HG02852 (cell line): ENCODE measurements around the gene CEP350.

ENCODE experiments used
- ATAC-seq: cut with Tn5 transposase; IDR thresholded peaks from one replicate; pipeline ENCODE4 v1.9.1; 2021; ENCODE audit warnings: mild to moderate bottlenecking, moderate library complexity; ENCODE audit not compliant: unreplicated experiment

CEP350 gene, protein sequence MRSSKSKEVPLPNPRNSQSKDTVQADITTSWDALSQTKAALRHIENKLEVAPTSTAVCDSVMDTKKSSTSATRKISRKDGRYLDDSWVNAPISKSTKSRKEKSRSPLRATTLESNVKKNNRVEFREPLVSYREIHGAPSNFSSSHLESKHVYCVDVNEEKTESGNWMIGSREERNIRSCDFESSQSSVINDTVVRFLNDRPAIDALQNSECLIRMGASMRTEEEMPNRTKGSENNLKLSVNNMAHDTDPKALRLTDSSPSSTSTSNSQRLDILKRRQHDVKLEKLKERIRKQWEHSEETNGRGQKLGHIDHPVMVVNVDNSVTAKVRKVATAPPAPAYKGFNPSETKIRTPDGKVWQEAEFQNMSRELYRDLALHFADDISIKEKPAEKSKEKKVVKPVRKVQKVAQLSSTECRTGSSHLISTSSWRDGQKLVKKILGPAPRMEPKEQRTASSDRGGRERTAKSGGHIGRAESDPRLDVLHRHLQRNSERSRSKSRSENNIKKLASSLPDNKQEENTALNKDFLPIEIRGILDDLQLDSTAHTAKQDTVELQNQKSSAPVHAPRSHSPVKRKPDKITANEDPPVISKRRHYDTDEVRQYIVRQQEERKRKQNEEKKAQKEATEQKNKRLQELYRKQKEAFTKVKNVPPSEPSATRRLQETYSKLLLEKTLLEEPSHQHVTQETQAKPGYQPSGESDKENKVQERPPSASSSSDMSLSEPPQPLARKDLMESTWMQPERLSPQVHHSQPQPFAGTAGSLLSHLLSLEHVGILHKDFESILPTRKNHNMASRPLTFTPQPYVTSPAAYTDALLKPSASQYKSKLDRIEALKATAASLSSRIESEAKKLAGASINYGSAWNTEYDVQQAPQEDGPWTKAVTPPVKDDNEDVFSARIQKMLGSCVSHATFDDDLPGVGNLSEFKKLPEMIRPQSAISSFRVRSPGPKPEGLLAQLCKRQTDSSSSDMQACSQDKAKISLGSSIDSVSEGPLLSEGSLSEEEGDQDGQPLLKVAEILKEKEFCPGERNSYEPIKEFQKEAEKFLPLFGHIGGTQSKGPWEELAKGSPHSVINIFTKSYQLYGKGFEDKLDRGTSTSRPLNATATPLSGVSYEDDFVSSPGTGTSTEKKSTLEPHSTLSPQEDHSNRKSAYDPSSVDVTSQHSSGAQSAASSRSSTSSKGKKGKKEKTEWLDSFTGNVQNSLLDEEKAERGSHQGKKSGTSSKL (N-terminal part only)

DNA sequence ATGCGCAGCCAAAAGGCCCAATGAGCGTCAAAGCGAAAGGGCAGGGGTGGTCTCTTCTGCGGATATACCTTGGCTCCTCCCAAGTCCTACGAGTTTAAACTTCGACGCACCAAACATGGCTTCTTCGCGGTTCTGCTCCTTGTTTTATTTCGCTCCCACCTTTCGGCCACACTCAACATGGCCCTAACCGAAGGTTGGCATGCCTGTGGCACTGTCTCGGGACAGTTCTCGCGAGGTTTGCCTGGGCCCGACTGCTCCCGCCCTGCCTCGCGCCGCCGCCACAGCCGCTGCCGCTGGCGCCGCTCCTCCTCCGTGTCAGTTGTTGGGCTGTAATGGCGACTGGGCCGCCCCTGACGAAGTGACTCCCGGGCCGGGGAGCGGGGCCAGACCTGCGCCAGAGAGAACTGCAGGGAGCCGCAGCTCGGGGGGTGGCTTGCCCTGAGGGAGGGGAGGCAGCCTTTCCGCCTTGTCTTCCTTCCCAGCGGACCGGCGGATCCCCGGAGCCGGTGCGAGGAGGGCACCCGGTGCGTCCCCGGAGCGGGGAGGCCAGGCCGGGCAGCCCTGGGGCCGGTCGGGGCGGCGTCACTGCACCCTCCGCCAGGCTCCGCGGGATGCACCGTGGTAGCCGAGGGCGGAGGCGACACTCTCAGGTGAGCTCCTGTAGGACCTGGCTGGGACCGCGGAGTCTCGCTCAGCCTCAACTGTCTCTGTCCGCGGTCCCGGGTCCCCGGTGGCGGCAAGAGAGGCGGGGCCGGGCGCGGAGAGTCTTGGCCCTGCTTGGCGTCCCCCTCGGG lies at the start of gene CEP350:
CEP350 (plus strand) TSS at position 318 of the 794 bp plus-strand sequence. CDS start 31,372 bp downstream, outside the sequence.
- ATAC-seq, result peak; percentile 88

DNA sequence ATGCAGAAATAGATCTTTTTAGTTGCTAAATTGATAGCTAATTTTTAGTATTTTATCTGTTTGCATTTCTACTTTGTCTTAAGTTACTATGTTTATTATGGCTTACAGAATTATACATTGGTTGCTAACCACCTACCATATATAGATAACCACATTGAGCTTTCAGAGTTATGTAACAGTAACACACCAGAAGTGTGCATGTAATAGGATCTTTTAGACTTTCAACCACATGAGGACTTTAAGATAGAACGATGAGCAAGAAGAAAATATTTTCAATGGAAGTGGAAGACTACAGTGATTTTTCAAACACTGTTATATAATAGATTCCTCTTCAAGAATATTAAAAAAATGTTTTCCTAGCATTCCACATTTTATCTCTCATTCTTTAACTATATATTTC lies 43.7 kb upstream of the CEP350 start:
- ATAC-seq, result no peak

DNA sequence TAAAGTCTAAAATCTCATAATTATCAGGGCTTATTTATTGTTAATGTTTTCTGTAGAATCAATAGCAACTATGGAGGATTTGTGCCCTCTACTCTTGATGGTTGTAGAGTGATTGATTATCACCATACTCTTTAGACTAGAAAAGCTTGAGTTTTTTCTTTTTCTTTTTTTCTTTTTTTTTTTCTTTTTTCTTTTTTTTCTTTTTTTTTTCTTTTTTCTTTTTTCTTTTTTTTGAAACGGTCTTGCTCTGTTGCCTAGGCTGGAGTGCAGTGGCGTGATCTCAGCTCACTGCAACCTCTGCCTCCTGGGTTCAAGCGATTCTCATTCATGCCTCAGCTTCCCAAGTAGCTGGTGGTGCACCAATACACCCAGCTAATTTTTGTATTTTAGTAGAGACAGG lies 42.8 kb upstream of the CEP350 start:
- no peak for ATAC-seq

DNA sequence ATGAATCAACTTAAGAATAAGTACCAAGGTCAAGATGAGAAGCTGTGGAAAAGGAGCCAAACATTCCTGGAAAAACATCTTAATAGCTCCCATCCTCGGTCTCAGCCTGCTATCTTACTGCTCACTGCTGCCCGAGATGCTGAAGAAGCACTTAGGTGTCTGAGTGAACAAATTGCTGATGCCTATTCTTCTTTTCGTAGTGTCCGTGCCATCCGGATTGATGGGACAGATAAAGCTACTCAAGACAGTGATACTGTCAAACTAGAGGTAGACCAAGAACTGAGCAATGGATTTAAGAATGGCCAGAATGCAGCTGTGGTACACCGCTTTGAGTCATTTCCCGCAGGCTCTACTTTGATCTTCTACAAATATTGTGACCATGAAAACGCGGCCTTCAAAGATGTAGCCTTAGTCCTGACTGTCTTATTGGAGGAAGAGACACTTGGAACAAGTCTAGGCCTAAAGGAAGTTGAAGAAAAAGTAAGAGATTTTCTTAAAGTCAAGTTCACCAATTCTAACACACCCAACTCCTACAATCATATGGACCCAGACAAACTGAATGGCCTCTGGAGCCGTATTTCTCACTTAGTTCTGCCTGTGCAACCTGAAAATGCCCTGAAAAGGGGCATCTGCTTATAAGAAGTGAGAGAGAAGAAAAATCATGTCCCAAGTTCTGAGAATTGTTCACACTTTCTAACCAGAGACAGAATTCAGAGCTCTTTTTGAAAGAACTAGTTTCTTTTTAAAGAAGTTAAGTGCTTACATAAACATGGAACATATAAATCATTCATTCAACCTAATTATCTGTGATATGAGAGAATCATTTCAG lies 36.8 kb upstream of the CEP350 start:
- ATAC-seq, result no peak

DNA sequence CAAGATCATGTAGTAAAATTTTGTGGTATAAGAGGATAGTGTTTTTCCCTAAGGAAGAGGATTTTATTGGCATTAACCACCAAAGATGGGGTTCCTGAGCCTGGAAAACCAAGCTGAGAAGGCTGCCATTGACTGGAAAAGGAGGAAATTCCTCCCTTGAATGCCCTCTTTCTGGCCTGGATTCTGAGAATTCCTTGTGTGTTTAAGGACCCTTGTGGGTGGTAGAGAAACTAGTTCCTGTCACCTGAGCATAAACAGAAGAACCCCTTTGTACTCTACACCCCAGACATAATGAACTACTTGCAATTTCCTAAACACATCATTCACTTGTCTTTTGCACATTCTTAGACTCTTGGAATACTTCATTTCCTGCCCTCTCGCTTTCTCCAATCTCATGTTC lies 33.1 kb upstream of the CEP350 start:
- ATAC-seq, result no peak

DNA sequence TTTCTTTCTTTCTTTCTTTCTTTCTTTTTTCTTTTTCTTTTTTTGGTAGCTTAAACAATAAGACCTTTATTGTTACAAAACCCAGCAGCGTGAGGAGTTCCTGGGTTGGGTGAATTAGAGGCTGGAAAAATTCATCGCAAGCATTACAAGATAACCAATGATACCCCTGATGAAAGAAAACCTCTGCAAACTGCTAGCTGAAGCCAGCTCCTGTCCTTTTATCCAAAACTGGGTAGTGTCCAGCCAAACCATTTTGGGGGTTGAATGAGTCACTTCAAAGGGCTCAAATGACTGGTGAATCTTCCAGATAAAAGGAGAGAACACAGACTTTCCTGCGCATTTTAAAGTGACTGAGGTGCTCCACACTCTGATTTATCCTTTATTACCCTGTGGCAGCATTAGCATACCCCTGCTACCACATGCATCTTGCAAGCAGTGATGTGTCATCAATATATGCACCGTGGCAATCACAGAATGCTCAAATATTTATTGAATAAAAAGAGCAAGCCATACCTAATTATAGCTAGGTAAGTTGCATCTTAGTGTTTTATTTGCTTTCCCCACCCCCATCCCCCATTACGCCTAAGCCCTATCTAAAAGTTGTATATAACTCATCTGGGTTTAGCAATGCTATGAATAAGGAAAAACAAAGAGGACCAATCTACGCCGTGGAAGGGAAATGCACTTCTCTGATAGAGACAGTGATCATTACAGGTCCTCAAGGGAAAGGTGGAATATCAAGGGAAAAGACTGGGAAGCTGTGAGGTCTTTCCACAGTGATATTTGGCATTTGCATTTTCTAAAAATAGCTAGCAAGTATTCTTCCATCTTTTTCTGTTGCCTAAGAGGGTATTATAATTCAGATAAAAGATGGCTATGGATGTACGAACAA lies 32.4 kb upstream of the CEP350 start:
- no peak for ATAC-seq

DNA sequence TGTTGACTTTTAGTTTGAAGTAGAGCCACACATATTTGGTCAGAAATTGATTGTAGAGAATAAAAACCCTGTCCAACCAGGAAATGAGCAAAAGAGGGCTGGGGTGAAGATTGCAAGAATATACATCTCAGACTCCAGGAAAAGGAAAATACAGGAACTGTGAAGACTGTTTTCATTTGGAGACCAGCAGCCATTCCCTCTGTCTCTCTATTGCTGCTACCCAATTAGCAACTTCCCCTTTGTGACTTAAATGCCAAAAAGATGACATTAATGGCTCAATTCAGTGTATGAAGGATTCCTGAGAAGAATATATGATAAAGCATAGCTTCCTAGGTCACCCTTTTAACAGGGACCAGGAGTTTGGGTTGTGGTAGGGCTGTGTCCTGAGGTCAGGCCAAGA lies 31.6 kb upstream of the CEP350 start:
- ATAC-seq, result no peak

DNA sequence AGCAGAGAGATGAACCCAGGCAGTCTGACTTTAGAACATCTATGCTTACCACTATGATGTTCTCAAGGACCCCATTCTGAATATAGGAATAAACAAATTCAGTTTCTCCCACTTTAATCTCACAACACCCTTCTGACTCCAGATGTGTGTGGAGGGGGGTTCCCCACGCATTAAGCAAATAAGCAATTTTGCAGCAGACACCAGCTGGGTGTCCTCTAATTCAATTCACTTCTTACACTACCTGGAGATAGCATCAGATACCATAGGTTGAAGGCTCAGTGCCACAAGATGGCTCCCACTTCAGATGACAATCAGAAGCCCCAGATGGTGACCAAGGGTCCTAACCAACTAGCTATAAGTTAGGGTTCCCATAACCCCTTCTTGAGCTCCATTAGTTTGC lies 30.3 kb upstream of the CEP350 start:
- peak; percentile 83 for ATAC-seq

DNA sequence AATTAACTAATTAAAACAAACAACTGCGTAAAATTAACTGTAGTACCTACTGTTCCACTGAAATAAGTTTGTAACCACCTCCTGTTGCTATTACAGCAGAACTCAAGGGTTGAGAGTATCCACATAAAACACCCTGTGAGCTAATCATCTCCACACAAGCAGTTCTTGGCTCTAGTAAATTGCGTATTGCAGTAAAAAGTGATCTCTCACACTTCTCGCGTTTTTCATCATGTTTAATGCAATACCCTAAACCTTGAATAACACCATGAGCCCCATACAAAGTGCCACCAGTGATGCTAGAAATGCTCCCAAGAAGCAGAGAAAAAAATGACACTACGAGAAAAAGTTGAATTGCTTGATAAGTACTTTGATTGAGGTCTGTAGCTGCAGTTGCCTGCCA lies 29.3 kb upstream of the CEP350 start:
- ATAC-seq, result no peak

DNA sequence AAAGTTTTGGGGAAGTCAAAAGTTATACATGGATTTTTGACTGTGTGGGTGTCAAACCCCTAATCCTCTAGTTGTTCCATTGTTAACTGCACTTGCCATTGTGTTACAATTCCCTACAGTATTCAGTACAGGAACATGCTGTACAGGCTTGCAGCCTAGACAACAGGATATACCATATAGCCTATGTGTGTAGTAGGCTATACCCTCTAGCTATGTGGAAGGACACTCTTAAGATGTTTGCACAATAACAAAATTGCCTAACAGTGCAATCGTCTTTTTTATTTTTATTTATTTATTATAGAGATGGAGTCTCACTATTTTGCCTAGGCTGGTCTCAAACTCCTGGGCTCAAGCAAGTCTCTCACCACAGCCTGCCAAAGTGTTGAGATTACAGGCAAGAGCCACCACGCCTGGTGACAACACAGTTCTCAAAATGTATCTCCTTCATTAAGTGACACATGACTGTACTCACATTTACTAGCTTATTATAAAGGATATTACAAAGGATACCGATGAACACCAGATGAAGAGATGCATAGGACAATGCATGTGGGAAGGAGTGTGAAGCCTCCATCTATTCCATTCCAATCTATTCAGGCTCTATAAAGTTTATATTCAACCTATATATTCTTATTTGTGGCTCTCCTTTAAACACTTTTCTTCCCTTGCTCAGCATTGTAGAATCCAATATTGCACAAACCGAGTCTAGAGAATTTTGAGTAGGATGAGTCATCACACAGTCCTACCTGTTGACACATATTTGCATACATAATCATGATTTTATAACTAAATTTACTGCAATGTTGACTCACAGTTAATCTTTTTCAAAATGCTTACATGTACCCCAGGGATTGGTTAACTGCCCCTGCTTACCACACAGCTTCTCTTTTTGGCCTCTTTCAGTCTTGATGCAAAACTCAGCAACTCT lies 28.4 kb upstream of the CEP350 start:
- no peak for ATAC-seq

DNA sequence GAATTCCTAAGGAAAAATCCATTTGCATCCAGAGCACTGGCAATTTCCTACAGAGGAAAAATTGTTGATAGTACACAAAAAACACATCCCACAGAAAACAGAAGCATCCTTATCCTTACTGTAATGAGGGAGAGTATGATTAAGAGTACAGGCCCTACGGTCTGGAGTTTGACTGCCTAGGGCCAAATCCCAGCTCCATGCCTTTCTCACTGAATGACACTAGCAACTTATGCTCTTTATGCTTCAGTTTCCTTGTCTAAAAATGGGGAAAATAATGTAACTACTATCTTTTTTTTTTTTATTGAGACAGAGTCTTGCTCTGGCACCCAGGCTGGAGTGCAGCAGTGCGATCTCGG lies 27.8 kb upstream of the CEP350 start:
- no peak for ATAC-seq

DNA sequence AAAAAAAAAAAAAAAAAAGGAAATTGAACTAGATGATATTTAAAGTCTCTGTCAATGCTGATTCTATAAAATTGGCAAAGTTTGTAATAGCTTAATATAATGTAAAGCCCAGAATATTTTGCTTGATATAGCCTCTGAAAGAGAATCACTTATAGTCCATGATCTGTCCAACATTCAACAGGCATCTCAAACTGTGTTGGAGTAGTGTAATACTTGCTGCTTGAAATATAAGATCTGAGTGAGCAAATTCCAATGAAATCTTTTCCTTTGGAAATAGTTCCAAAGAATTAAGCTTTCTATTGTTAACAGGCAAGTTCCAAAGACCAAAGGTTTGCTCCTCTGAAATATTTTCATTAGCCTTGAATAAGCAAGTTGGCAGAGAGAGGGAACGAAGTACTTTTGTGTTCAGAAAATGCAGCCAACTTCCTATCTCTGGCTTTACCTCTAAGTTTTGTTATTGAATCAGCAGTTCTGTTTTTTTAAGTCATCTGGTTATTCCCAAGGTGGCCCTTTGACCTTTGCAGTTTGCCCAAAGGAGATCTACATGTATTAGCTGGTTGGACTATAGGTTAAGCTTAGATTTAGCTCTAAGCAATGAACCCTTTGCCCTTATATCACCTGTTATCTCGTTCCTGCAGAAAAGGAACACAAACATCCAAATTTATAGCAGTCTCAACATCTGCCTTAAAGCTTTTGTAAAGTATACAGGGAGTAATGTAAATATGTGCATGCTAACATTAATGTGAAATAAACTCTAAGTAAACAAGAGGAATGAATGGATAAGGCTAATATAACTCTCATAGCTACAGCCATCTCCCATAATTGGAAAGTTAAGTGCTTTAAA lies 24.4 kb upstream of the CEP350 start:
- ATAC-seq, result no peak

DNA sequence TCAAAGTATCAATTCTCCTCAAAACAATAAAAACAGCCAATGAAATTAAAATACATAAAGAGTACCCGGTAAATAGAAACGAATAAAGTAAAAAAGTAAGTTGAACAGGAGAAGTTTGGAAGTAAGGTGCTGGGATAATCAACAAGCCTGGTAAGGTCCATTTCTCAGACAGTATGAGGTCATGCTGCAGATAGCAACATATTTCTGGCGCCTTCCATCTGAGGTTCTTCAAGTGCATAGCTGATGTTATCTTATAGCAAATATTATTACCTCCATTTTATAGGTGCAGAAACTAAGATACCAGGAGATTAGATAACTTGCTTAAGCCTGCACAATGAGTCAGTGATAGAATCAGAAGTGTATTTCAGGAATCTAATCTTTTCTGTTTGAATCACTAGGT lies 23.7 kb upstream of the CEP350 start:
- ATAC-seq, result no peak

DNA sequence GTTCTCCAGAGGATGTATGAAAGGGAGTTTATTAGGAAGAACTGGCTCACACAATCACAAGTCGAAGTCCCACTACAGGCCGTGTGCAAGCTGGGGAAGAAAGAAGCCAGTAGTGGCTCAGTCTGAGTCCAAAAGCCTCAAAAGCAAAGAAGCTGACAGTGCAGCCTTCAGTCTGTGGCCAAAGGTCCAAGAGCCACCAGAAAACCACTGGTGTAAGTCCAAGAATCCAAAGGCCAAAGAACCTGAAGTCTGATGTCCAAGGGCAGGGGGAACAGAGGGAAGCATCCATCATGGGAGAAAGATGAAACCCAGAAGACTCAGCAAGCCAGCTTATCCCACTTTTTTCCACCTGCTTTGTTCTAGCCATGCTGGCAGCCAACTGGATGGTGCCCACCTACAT lies 21.4 kb upstream of the CEP350 start:
- ATAC-seq, result no peak

DNA sequence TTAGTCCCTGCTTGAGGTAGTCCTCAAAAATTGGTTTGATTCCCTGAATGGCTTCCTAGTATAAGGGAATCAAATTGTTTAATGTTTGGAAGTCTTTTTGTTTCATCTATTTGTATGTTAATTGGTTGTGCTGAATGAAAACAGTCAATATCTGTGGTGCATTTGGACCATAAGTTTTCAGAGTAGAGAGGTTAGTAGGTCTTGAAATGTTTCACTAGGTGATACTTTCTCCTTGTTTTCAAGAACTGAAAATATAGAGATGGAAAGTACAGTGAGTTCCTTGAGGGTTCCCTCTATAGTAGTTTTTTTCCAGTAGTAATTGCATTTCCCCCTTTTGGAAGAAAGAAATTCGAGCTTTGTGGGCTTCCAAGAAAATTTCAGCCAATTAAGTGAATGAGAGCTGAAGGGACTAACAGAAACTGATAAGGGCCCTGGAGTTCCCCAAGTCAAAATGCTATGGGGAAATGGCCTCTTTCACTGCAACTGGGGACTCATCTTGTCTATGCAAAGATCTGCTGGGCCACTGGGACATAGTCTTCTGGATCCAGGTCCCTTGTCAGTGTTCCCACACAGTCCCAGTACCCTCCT lies 18.6 kb upstream of the CEP350 start:
- no peak for ATAC-seq

DNA sequence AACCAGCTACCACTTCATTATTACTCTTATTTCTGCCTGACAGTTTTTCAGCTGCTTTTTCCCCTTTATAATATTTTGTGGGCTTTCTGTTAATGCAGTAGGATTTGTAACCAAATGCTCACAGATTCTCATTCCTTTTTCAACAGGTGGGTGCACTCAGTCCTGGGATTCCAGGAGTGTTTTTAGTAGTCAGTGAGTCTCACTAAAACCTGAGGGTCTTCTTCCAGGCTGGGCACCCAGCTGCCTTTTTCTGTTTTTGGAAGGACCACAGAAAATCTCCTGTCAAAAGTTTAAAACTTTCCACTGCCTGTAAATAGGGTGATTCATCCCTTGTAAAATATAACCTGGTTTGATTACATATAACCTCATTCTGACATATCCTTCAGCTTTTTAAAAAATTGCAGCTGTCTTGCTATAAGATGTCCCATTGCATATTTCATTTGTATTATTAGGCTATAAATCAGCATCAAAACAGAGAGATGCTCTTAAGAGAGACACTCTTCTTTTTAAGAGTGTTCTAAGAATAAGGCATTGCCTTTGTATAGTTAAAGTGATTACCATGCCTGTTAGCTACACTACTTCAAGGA lies 16.8 kb upstream of the CEP350 start:
- no peak for ATAC-seq
